Uterus (tissue), 2 donors: ENCODE measurements around the gene SIDT1.

ENCODE experiments used
- POLR2A ChIP-seq, 2 donors: fragments of 450-650 bp; IDR thresholded peaks; one replicate each; pipeline ENCODE4 v1.6.1; 2016; ENCODE audit warnings: antibody characterized with exemption in 2 of 2, mild to moderate bottlenecking in 1 of 2, moderate library complexity in 1 of 2
- TF ChIP-seq, protein P1 (sequence below), 4 experiments: fragments of 200-600 bp in 2 of 4; fragments of 450-650 bp in 2 of 4; sonication (generic) in 2 of 4; IDR thresholded peaks; one replicate each; pipeline ENCODE4 v1.5.1; 2016 to 2019; ENCODE audit warnings: antibody characterized with exemption in 4 of 4, mild to moderate bottlenecking in 2 of 4, moderate library complexity in 1 of 4

DNA sequence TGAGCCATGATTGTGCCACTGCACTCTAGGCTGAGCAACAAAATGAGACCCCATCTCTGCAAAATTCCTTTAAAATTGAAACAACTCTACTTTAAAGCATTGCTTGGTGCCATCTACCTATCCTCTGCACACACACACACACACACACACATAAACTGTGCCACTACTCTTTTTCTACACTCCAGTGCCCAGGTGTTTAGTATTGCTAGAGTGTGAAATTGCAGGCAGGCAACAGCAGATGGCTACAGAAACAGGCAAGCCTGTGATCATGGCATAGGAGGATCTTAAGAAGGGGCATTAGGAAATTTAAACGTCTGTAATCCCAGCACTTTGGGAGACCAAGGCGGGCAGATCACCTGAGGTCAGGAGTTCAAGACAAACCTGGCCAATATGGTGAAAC is 39.0 kb downstream of the SIDT1 start:
- TF ChIP-seq, protein P1, sequence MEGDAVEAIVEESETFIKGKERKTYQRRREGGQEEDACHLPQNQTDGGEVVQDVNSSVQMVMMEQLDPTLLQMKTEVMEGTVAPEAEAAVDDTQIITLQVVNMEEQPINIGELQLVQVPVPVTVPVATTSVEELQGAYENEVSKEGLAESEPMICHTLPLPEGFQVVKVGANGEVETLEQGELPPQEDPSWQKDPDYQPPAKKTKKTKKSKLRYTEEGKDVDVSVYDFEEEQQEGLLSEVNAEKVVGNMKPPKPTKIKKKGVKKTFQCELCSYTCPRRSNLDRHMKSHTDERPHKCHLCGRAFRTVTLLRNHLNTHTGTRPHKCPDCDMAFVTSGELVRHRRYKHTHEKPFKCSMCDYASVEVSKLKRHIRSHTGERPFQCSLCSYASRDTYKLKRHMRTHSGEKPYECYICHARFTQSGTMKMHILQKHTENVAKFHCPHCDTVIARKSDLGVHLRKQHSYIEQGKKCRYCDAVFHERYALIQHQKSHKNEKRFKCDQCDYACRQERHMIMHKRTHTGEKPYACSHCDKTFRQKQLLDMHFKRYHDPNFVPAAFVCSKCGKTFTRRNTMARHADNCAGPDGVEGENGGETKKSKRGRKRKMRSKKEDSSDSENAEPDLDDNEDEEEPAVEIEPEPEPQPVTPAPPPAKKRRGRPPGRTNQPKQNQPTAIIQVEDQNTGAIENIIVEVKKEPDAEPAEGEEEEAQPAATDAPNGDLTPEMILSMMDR (IDR thresholded peaks at IDR 0.05), result no peak
- TF ChIP-seq POLR2A (IDR thresholded peaks at IDR 0.05), result no peak
